Astrocyte (in vitro differentiated cells and primary cell): ENCODE data around the gene TLX1. TPM values are rescaled to one million over a fixed set of nuclear protein-coding genes. Genes with fewer than 3 reads are reported as not detected.
A peak's percentile ranks its signal among the peaks of the same experiment; 100 is the strongest.

Experiments
- DNase-seq: peaks from one replicate; pipeline ENCODE4 v3.0.0-alpha.2; 2010; ENCODE audit warnings: low read depth
- FAIRE-seq: peaks from 2 replicates; lab custom pipeline; 2011; peaks lifted over from hg19 to GRCh38; lab: Jason Lieb, UNC
- H2AFZ ChIP-seq: 2 replicates; pipeline ENCODE4 v1.6.0; 2012; ENCODE audit warnings: low read depth, low read length, inconsistent platforms
- H3K27ac ChIP-seq: 2 replicates; pipeline ENCODE4 v1.5.1; 2011; ENCODE audit warnings: low read depth, low read length, inconsistent platforms
- H3K27me3 ChIP-seq: 2 replicates; pipeline ENCODE4 v1.6.0; 2011; ENCODE audit warnings: low read length, inconsistent platforms; ENCODE audit not compliant: insufficient read depth
- H3K36me3 ChIP-seq: 2 replicates; pipeline ENCODE4 v1.5.1; 2011; ENCODE audit warnings: low read length, inconsistent platforms; ENCODE audit not compliant: insufficient read depth
- H3K4me1 ChIP-seq: 2 replicates; pipeline ENCODE4 v1.5.1; 2011; ENCODE audit warnings: low read length, inconsistent platforms; ENCODE audit not compliant: insufficient read depth
- H3K4me2 ChIP-seq: 2 replicates; pipeline ENCODE4 v1.6.0; 2012; ENCODE audit warnings: low read length, inconsistent platforms
- H3K4me3 ChIP-seq: 2 replicates; pipeline ENCODE4 v1.5.1; 2011; ENCODE audit warnings: low read depth, mild to moderate bottlenecking, low read length, inconsistent platforms; ENCODE audit not compliant: insufficient read depth
- H3K79me2 ChIP-seq: 2 replicates; pipeline ENCODE4 v1.6.0; 2012; ENCODE audit warnings: mild to moderate bottlenecking, low read length, inconsistent platforms; ENCODE audit not compliant: insufficient read depth
- H3K9ac ChIP-seq: 2 replicates; pipeline ENCODE4 v1.6.0; 2012; ENCODE audit warnings: mild to moderate bottlenecking, low read length, inconsistent platforms
- H3K9me3 ChIP-seq: 2 replicates; pipeline ENCODE4 v1.5.1; 2012; ENCODE audit warnings: low read depth, mild to moderate bottlenecking, low read length, inconsistent platforms; ENCODE audit not compliant: insufficient read depth
- H4K20me1 ChIP-seq: 2 replicates; pipeline ENCODE4 v1.6.0; 2012; ENCODE audit warnings: low read length, inconsistent platforms; ENCODE audit not compliant: insufficient read depth
- H3K27ac Mint-ChIP-seq: one replicate; pipeline ENCODE4 v1.8.0; 2021; ENCODE audit warnings: mild to moderate bottlenecking, mixed read lengths; ENCODE audit not compliant: unreplicated experiment
- H3K27me3 Mint-ChIP-seq: one replicate; pipeline ENCODE4 v1.8.0; 2021; ENCODE audit warnings: low read depth, mixed read lengths; ENCODE audit not compliant: unreplicated experiment
- H3K36me3 Mint-ChIP-seq: one replicate; pipeline ENCODE4 v1.8.0; 2021; ENCODE audit warnings: low read depth, mixed read lengths; ENCODE audit not compliant: unreplicated experiment
- H3K4me1 Mint-ChIP-seq: one replicate; pipeline ENCODE4 v1.8.0; 2021; ENCODE audit warnings: low read depth, mixed read lengths; ENCODE audit not compliant: unreplicated experiment
- H3K4me3 Mint-ChIP-seq: one replicate; pipeline ENCODE4 v1.8.0; 2021; ENCODE audit warnings: mild to moderate bottlenecking, moderate library complexity, mixed read lengths; ENCODE audit not compliant: unreplicated experiment
- H3K9me3 Mint-ChIP-seq: one replicate; pipeline ENCODE4 v1.8.0; 2021; ENCODE audit warnings: mild to moderate bottlenecking, mixed read lengths; ENCODE audit not compliant: unreplicated experiment
- EZH2 ChIP-seq: IDR thresholded peaks from 2 replicates; pipeline ENCODE4 v1.6.1; 2012; ENCODE audit warnings: mild to moderate bottlenecking, low read length, inconsistent platforms; ENCODE audit not compliant: insufficient read depth
- total RNA-seq: library from RNA; stranded (reverse); gene quantifications from 2 replicates; pipeline ENCODE4 v1.2.1, GENCODE V29; 2021
- TF ChIP-seq, protein P1 (sequence below): IDR thresholded peaks from 2 replicates; pipeline ENCODE4 v1.5.1; 2011; ENCODE audit warnings: low read depth, mild to moderate bottlenecking, inconsistent platforms, low read length, moderate library complexity; ENCODE audit not compliant: insufficient read depth

TLX1 gene
- total RNA-seq, 1 donor from 2014 or later = not detected

DNA sequence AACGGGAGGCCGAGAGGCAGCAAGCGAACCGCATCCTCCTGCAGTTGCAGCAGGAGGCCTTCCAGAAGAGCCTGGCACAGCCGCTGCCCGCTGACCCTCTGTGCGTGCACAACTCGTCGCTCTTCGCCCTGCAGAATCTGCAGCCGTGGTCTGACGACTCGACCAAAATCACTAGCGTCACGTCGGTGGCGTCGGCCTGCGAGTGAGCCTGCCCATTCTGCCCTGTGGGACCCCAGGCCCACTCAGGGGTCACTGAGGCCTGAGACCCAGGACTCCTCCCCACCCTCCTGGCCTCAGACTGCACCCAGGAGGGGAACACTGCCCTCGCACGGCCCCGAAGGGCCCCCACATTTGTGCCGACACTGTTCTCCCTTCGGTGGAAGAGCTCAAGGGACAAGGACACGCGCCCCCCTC lies 5.6 kb downstream of the TLX1 start:
- Histone ChIP-seq H3K36me3 (no peaks in the 10 kb centered on the region), H2AFZ (no peak overlapping the region), H3K4me3 (no peak overlapping the region), H3K9me3 (no peaks in the 10 kb centered on the region), H3K27ac (no peak overlapping the region), H3K79me2 (no peaks in the 10 kb centered on the region), H3K27me3 (peaks cover 98% of the 10 kb centered on the region), H3K4me1 (peaks cover 4% of the 10 kb centered on the region), H4K20me1 (peaks cover 25% of the 10 kb centered on the region), H3K9ac (no peak overlapping the region), H3K4me2 (no peak overlapping the region)
- no peak overlapping the region for H3K4me3 Mint-ChIP-seq
- H3K9me3 Mint-ChIP-seq = peaks cover 11% of the 10 kb centered on the region
- FAIRE-seq = no peak
- TF ChIP-seq, protein P1, sequence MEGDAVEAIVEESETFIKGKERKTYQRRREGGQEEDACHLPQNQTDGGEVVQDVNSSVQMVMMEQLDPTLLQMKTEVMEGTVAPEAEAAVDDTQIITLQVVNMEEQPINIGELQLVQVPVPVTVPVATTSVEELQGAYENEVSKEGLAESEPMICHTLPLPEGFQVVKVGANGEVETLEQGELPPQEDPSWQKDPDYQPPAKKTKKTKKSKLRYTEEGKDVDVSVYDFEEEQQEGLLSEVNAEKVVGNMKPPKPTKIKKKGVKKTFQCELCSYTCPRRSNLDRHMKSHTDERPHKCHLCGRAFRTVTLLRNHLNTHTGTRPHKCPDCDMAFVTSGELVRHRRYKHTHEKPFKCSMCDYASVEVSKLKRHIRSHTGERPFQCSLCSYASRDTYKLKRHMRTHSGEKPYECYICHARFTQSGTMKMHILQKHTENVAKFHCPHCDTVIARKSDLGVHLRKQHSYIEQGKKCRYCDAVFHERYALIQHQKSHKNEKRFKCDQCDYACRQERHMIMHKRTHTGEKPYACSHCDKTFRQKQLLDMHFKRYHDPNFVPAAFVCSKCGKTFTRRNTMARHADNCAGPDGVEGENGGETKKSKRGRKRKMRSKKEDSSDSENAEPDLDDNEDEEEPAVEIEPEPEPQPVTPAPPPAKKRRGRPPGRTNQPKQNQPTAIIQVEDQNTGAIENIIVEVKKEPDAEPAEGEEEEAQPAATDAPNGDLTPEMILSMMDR = no peak
- TF ChIP-seq EZH2 = peak; percentile 81
- peaks cover 5% of the 10 kb centered on the region for H3K36me3 Mint-ChIP-seq
- no peak for DNase-seq
- H3K27ac Mint-ChIP-seq = no peak overlapping the region
- peaks cover 87% of the 10 kb centered on the region for H3K27me3 Mint-ChIP-seq
- peaks cover 3% of the 10 kb centered on the region for H3K4me1 Mint-ChIP-seq

- Histone ChIP-seq H3K9me3 (no peaks in the 10 kb centered on the region), H3K79me2 (no peaks in the 10 kb centered on the region), H3K4me3 (no peak overlapping the region), H2AFZ (no peak overlapping the region), H3K9ac (no peak overlapping the region), H3K27ac (no peak overlapping the region), H3K4me2 (no peak overlapping the region), H3K36me3 (no peaks in the 10 kb centered on the region), H3K27me3 (peaks cover 98% of the 10 kb centered on the region), H4K20me1 (peaks cover 27% of the 10 kb centered on the region), H3K4me1 (peaks cover 4% of the 10 kb centered on the region)
- FAIRE-seq (no peak), DNase-seq (no peak)
- H3K36me3 Mint-ChIP-seq = peaks cover 5% of the 10 kb centered on the region
- peaks cover 11% of the 10 kb centered on the region for H3K9me3 Mint-ChIP-seq
- peak; percentile 29 for TF ChIP-seq EZH2
- TF ChIP-seq, protein P1 = no peak
- H3K27me3 Mint-ChIP-seq = peaks cover 89% of the 10 kb centered on the region
- no peak overlapping the region for H3K4me3 Mint-ChIP-seq
- H3K4me1 Mint-ChIP-seq = peaks cover 3% of the 10 kb centered on the region
- H3K27ac Mint-ChIP-seq = no peak overlapping the region
Observed at GRCh38 chr10:101137271-101137670, 6.2 kb downstream of the TLX1 start.

- H3K4me1 Mint-ChIP-seq = peaks cover 8% of the 10 kb centered on the region
- Histone ChIP-seq H3K27ac (no peak overlapping the region), H3K4me3 (no peak overlapping the region), H2AFZ (no peak overlapping the region), H3K36me3 (no peaks in the 10 kb centered on the region), H3K4me2 (no peak overlapping the region), H3K27me3 (peaks cover 95% of the 10 kb centered on the region), H3K9ac (no peak overlapping the region), H4K20me1 (peaks cover 18% of the 10 kb centered on the region), H3K79me2 (no peaks in the 10 kb centered on the region), H3K9me3 (no peaks in the 10 kb centered on the region), H3K4me1 (peaks cover 4% of the 10 kb centered on the region)
- FAIRE-seq = no peak
- no peak for DNase-seq
- peaks cover 88% of the 10 kb centered on the region for H3K27me3 Mint-ChIP-seq
- H3K9me3 Mint-ChIP-seq = peaks cover 14% of the 10 kb centered on the region
- no peak overlapping the region for H3K27ac Mint-ChIP-seq
- H3K36me3 Mint-ChIP-seq = peaks cover 5% of the 10 kb centered on the region
- no peak overlapping the region for H3K4me3 Mint-ChIP-seq
- TF ChIP-seq EZH2 = no peak
- TF ChIP-seq, protein P1 = no peak
Observed at GRCh38 chr10:101138788-101139420, 7.8 kb downstream of the TLX1 start.
